GM12878 (cell line): ENCODE data around the gene LRRC40.

ENCODE experiments used
- CREB1 ChIP-seq: IDR thresholded peaks from 2 replicates; pipeline ENCODE4 v1.6.1; 2012; ENCODE audit warnings: low read depth, mild to moderate bottlenecking, inconsistent platforms
- CTCF ChIP-seq, 3 experiments: IDR thresholded peaks in 2 of 3; conservative IDR thresholded peaks in 1 of 3; 2 replicates each; pipeline ENCODE4 v1.5.1; 2011; ENCODE audit warnings: low read depth in 3 of 3, low read length in 3 of 3, mild to moderate bottlenecking in 3 of 3, control low read depth in 2 of 3, moderate library complexity in 2 of 3, inconsistent platforms in 1 of 3, mixed read lengths in 1 of 3; ENCODE audit not compliant: control insufficient read depth in 2 of 3, insufficient read depth in 1 of 3; ENCODE audit errors: extremely low read depth in 1 of 3
- EP300 ChIP-seq, 2 experiments: fragments of 150-350 bp in 1 of 2; IDR thresholded peaks; 2 replicates each; pipeline ENCODE4 v1.6.1; 2011 to 2012; ENCODE audit warnings: low read depth in 2 of 2, low read length in 2 of 2, borderline replicate concordance in 1 of 2, improper control_type of control experiment in 1 of 2, inconsistent platforms in 1 of 2; ENCODE audit not compliant: control insufficient read depth in 1 of 2
- EZH2 ChIP-seq: IDR thresholded peaks from 2 replicates; pipeline ENCODE4 v1.6.1; 2012; ENCODE audit warnings: low read depth, mild to moderate bottlenecking, control low read depth, inconsistent platforms, low read length, borderline replicate concordance; ENCODE audit not compliant: control insufficient read depth
- IRF3 ChIP-seq: fragments of 450-650 bp; IDR thresholded peaks from 2 replicates; pipeline ENCODE4 v1.6.1; 2014; ENCODE audit warnings: mild to moderate bottlenecking
- JUND ChIP-seq: IDR thresholded peaks from 2 replicates; pipeline ENCODE4 v1.6.1; 2012; ENCODE audit warnings: low read depth, mild to moderate bottlenecking, low read length, improper control_type of control experiment, moderate library complexity
- MAX ChIP-seq: IDR thresholded peaks from 2 replicates; pipeline ENCODE4 v1.6.1; 2012; ENCODE audit warnings: low read depth, low read length, improper control_type of control experiment
- NFIC ChIP-seq: IDR thresholded peaks from 2 replicates; pipeline ENCODE4 v1.6.1; 2012; ENCODE audit warnings: low read depth, mild to moderate bottlenecking, inconsistent platforms, low read length, moderate library complexity
- POLR2AphosphoS5 ChIP-seq: IDR thresholded peaks from 2 replicates; pipeline ENCODE4 v1.6.1; 2011; ENCODE audit warnings: mild to moderate bottlenecking, low read length, inconsistent platforms
- SMARCA5 ChIP-seq: fragments of 450-650 bp; IDR thresholded peaks from 2 replicates; pipeline ENCODE4 v1.6.1; 2017; ENCODE audit warnings: mild to moderate bottlenecking
- YY1 ChIP-seq: IDR thresholded peaks from 2 replicates; pipeline ENCODE4 v1.6.1; 2011; ENCODE audit warnings: low read depth, mild to moderate bottlenecking, low read length
- ZBTB33 ChIP-seq: fragments of 450-650 bp; IDR thresholded peaks from 2 replicates; pipeline ENCODE4 v1.6.1; 2017; ENCODE audit warnings: mild to moderate bottlenecking

GRCh38 chr1:70224954-70225353, 19.6 kb upstream of the LRRC40 start:
- TF ChIP-seq EP300 (IDR thresholded peaks at IDR 0.05; ENCODE audit: borderline replicate concordance in 1 of 2, control insufficient read depth in 1 of 2, low read depth in 2 of 2, low read length in 2 of 2) (no peak), YY1 (no peak), NFIC (no peak), SMARCA5 (no peak), CTCF (IDR thresholded peaks at IDR 0.05 in 2 of 3, conservative IDR thresholded peaks at IDR 0.05 in 1 of 3; ENCODE audit: control insufficient read depth in 2 of 3, extremely low read depth in 1 of 3, insufficient read depth in 1 of 3, low read depth in 3 of 3, low read length in 3 of 3) (no peak), MAX (no peak), EZH2 (no peak), CREB1 (no peak), ZBTB33 (no peak), POLR2AphosphoS5 (no peak), IRF3 (no peak), JUND (no peak)
